Liver (tissue), 3 donors: ENCODE results near the gene KRTAP4-12.

Experiments used
- EGR1 ChIP-seq, 2 donors: IDR thresholded peaks; 2 replicates each; pipeline ENCODE4 v1.6.1; 2016 to 2018; ENCODE audit warnings: antibody characterized with exemption in 2 of 2, low read depth in 2 of 2
- JUND ChIP-seq, 2 donors: IDR thresholded peaks; 2 replicates each; pipeline ENCODE4 v1.6.1; 2016; ENCODE audit warnings: antibody characterized with exemption in 2 of 2
- RAD21 ChIP-seq, 2 donors: IDR thresholded peaks; 2 replicates each; pipeline ENCODE4 v1.6.1; 2016; ENCODE audit warnings: antibody characterized with exemption in 2 of 2, mild to moderate bottlenecking in 2 of 2
- TAF1 ChIP-seq: conservative IDR thresholded peaks from 2 replicates; pipeline ENCODE4 v1.6.1; 2016; ENCODE audit warnings: antibody characterized with exemption, mild to moderate bottlenecking
- YY1 ChIP-seq: IDR thresholded peaks from 2 replicates; pipeline ENCODE4 v1.6.1; 2016; ENCODE audit warnings: antibody characterized with exemption, mild to moderate bottlenecking
- TF ChIP-seq, protein P1 (sequence below): fragments of 150-350 bp; IDR thresholded peaks from 2 replicates; pipeline ENCODE4 v1.5.1; 2017; ENCODE audit warnings: improper control_type of control experiment, low read depth, low read length; ENCODE audit not compliant: missing input control
- TF ChIP-seq, protein P2 (sequence below): IDR thresholded peaks from 2 replicates; pipeline ENCODE4 v1.6.1; 2016; ENCODE audit warnings: antibody characterized with exemption, mild to moderate bottlenecking
- TF ChIP-seq, protein P3 (sequence below): IDR thresholded peaks from 2 replicates; pipeline ENCODE4 v1.6.1; 2016; ENCODE audit warnings: antibody characterized with exemption
- donor health status: healthy.
- donor health status: healthy.

DNA sequence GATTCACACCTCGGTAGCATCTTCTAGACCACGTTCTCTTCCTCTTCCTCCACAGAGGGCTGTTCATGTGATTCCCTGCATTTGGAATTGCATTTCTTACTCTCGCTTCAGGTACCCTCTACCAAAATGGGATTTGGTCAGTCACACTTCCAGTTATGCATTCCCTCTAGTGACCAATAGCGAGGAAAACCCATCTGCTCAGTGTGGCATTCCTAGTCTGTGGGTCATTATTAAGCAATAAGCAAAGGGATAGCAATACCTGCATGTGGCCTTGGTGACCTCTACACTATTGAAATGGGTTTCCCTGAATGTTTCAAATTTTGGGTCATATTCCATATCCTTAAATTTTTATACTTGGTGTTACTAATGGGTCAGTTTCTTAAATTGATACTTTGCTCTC, 26.0 kb upstream of the KRTAP4-12 start:
- TF ChIP-seq EGR1 (IDR thresholded peaks at IDR 0.05; ENCODE audit: low read depth in 2 of 2) (no peak), JUND (IDR thresholded peaks at IDR 0.05) (no peak), YY1 (no peak), RAD21 (IDR thresholded peaks at IDR 0.05) (no peak), TAF1 (no peak)
- TF ChIP-seq, protein P1, sequence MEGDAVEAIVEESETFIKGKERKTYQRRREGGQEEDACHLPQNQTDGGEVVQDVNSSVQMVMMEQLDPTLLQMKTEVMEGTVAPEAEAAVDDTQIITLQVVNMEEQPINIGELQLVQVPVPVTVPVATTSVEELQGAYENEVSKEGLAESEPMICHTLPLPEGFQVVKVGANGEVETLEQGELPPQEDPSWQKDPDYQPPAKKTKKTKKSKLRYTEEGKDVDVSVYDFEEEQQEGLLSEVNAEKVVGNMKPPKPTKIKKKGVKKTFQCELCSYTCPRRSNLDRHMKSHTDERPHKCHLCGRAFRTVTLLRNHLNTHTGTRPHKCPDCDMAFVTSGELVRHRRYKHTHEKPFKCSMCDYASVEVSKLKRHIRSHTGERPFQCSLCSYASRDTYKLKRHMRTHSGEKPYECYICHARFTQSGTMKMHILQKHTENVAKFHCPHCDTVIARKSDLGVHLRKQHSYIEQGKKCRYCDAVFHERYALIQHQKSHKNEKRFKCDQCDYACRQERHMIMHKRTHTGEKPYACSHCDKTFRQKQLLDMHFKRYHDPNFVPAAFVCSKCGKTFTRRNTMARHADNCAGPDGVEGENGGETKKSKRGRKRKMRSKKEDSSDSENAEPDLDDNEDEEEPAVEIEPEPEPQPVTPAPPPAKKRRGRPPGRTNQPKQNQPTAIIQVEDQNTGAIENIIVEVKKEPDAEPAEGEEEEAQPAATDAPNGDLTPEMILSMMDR: no peak
- TF ChIP-seq, protein P2, sequence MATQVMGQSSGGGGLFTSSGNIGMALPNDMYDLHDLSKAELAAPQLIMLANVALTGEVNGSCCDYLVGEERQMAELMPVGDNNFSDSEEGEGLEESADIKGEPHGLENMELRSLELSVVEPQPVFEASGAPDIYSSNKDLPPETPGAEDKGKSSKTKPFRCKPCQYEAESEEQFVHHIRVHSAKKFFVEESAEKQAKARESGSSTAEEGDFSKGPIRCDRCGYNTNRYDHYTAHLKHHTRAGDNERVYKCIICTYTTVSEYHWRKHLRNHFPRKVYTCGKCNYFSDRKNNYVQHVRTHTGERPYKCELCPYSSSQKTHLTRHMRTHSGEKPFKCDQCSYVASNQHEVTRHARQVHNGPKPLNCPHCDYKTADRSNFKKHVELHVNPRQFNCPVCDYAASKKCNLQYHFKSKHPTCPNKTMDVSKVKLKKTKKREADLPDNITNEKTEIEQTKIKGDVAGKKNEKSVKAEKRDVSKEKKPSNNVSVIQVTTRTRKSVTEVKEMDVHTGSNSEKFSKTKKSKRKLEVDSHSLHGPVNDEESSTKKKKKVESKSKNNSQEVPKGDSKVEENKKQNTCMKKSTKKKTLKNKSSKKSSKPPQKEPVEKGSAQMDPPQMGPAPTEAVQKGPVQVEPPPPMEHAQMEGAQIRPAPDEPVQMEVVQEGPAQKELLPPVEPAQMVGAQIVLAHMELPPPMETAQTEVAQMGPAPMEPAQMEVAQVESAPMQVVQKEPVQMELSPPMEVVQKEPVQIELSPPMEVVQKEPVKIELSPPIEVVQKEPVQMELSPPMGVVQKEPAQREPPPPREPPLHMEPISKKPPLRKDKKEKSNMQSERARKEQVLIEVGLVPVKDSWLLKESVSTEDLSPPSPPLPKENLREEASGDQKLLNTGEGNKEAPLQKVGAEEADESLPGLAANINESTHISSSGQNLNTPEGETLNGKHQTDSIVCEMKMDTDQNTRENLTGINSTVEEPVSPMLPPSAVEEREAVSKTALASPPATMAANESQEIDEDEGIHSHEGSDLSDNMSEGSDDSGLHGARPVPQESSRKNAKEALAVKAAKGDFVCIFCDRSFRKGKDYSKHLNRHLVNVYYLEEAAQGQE: no peak
- TF ChIP-seq, protein P3, sequence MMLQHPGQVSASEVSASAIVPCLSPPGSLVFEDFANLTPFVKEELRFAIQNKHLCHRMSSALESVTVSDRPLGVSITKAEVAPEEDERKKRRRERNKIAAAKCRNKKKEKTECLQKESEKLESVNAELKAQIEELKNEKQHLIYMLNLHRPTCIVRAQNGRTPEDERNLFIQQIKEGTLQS: no peak
